HG02588 (cell line): ENCODE measurements around the gene AATF.

ENCODE experiments used
- ATAC-seq: cut with Tn5 transposase; IDR thresholded peaks from one replicate; pipeline ENCODE4 v1.9.1; 2021; ENCODE audit warnings: mild to moderate bottlenecking, moderate library complexity; ENCODE audit not compliant: unreplicated experiment

The AATF gene

DNA sequence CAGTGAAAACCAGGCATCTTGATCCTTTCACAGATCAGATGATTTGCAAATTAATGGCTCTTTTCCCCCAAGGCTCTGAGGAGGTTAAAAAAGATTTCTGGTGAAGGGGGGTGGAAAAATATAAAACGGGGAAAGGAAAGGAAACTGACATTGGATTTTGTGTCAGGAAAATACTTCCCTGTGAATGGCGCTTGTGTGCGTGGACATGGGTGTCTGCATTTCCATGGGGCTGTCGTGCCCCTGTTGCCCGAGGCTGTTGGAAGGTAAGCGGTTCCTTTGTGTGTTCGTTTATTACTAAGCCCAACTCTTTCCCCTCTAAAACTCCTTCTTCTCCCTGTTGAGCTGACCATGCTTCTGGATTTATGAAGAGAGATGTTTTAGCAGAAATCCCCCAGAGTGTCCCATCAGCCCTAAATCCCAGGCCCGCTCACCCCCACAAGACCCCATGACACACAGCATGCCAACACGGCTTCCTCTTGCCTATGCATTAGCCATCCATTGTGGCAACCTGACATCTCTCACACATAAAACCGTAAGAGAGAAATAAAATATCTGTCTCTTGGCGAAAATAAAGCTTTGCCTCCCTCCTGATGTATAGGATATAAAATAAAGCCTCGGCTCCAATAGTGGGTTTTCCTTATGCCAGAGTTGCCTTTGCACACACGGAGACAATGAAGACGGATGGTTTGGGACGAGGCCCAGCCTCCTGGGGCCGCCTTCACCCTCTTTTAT lies 18.7 kb upstream of the AATF start:
- no peak for ATAC-seq

DNA sequence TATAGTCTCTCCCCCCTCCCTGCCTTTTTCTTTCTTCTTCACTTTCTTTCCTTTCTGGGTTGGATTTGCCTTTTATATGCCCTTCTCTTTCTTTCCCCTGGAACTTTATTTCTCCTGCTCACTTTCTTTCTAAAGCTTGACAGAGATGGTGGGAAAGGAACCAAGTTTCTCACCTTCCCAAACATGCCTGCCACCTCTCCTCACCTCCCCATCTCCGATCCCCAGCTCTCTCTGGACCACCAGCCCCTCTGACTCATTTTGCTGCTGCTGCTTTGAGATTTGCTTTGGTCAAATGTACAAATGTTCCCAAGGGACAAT lies 18.2 kb upstream of the AATF start:
- no peak for ATAC-seq

DNA sequence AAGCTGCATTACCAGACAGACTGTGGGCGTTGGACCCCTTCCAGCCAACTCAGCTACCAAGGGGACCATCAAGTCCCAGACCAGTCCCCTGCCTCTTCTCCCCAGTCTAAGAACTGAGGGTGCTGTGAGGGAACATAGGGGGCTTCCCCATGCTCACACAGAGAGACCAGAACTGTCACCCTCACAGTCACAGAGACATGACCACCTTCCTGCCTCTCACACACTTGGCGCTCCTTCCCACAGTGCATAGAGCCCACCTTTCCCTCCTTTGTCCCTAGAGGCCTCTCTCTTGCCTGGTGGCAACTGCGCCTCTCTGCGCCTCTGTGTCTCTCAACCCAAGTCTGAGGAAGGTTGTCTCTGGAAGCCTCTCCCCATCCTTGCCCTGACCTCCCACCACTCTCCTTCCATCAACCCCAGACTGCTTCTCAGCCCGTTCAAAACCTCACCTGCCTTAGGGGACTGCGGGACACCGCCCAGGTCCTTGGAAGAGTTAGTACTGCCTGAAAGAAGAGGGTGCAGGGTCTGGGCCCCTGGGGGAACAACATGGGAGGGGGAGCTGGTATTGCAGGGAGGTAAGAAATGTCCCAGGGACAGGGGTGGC lies 17.6 kb upstream of the AATF start:
- no peak for ATAC-seq

DNA sequence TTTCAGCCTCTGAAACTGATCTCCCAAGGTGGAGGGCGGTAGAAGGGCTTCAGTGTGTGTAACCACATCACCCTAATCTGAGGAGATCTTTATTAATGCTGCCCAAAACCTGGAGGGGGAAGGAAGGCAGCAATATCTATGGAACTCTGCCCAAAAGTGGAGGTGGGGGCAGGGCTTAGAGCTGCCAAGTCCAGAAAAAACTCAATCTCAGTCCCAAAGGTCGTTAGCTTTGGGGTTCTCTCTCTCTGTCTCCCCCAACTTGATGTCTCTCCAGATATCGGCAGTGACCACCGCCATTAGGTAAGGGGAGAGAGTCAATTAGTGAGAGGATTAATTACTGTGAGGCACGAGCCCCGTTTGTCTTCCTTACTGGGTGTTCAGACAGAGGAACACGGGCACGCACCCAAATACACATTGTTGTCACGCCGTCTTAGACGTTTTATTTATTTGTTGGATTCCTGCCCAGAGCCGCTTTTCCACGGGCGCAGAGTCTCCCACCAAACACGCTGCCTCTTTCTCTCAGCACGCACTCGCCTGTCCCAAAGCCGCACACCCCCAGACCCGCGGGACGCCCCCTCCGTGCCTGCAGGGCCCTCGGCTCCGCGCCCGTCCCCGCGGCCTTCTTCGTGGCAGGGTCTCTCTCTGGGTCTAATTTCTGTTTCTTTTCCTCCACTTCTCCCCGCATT lies 16.9 kb upstream of the AATF start:
- no peak for ATAC-seq

DNA sequence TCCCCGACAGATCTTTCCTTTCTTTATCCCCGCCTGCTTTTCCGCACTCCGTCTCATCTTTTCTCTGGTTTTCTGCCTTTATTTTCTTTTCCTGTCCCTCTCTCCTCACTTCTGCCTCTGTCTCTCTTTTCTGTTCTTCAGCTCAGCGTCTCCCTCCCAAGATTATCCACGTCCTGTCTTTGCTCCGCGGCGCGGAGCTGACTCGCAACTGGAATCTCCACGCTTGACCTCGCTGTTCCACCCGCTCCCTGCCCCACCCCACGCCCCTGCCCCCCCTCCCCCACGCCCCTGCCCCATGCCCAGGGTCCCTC lies 16.4 kb upstream of the AATF start:
- ATAC-seq = no peak

DNA sequence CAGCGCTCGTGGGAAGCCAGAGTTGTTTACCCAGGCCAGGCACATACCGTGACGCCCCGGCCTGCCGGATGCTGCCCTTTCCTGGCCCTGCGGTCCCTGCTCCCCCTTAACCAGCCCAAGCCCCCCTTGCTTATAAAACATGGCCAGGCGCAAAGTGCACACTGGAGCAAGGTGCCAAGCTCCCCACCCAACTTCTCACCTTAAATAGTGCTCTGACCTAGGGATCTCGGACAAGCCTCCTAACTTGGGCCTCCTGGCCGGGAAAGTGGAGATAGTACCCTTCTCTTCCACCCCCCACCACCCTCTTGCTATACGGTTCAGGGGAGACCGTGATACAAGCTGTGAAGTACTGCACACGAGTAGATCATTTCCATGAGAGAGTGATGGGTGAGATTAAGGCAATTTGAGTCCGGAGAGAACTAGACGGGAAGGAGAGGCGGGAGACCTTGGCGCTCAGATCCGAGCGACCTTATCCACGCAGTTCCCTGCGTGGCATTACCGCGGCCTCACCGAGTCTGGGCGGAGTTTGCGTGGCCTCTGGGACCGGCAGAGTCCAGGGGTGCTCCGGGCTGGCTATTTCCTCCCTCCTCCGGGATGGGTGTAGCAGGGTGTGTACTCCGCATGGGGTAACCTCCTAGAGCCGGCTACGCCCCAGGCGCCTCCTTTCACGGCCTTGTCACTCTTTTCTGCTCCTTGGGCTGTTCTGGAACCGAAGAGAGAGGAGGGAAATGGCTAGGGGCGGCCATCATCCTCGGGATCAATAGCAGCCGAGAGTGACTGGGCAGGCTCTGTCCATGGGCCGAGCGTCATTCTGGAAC lies 15.9 kb upstream of the AATF start:
- no peak for ATAC-seq

DNA sequence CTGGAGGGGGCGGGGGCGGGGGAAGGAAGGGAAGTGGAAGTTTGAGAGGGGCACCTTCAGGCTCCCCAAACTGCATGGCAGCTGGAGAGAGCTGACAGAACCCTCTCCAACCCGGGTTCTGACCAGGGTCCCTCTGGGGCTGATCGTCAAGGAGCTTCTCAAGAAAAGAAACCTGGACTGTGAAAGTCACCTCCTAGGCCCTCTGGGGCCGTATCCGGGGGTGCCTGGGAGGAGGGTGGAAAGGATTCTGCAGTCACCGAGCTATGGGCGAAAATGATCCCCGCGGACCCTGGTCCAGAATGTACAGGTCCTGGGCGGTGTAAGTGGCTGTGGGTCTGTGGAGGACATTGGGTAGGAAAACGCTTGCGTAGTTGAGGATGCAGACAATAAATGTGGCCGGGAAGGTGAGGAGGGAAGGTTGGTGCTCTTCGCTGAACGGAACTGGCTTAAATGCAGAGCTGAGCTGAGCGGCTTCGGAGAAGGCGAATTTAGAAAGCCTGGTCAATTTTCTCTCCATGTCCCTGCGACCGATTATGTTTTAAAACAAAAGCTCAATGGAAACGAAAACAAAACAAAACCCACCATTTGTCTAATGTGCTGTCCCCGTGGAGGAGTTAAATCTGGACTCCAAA lies 15.1 kb upstream of the AATF start:
- ATAC-seq = no peak

DNA sequence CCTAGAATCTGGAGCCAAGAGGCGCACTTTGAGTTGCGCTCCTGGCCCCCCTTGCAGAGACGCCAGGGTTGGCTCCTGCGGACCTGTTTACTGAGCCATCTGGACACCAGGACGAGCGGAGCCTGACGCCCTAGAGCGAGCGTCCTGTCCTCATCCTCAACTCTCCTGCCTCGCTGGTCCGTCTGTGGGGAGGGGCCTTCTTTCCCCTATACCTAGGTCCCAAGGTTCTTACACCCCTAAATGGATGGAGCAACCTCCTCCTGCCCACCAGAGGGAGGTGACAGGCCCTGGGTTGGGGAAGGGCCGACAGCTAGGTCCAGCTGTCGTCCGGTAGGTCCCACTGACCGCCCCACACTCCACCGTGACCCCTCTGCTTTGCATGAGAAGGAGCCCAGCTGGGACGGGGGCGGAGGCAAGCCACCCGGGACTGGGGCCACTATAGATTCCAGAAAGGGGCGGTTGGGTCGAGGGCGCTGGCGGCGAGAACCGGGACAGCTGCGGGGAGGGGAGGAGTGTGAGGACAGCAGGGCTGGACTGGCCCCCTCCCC lies 14.5 kb upstream of the AATF start:
- no peak for ATAC-seq

DNA sequence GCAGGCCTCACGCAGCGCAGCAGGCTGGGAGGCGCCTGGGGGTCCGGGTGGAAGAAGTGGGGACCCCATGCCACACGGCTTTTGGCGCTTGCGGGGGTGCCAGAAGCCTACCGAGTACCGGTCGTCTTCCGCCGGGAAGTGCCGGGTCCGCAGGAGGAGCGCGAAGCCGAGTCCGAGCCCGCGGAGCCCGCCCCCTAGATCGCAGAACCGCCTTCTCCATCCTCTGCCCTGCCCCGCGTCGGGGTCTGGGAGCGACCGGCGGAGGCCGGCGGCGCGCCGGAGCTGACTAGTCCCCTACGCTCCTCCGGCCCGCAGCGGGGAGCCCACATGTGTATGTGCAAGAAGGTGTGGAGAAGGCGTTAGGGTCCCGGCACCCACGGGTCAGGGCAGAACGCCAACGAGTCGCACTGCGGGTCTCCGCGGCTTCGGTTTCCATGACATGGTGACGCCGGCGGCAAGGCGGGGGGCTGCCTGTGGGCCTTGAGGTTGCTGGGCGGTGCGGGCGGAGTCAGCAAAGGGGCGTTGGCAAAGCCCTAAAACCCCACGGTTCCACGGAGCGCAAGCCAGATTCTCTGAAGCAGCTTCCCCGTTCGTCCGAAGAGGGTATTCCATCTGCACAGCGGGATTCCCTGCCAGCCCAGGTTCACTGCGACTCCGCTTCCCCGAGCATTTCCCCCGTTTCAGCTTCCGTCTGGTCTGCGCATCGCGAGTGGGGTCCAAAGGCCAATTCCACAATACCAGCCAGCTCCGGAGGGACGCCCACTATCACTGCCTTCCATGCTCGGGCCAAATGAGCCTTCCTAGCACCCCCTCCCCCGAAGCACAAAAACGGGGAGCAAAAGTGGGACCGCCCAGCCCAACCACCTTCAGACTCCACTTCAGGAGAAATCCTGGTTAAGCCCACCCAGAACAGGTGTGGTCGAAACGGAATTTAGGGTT lies 13.8 kb upstream of the AATF start:
- no peak for ATAC-seq

DNA sequence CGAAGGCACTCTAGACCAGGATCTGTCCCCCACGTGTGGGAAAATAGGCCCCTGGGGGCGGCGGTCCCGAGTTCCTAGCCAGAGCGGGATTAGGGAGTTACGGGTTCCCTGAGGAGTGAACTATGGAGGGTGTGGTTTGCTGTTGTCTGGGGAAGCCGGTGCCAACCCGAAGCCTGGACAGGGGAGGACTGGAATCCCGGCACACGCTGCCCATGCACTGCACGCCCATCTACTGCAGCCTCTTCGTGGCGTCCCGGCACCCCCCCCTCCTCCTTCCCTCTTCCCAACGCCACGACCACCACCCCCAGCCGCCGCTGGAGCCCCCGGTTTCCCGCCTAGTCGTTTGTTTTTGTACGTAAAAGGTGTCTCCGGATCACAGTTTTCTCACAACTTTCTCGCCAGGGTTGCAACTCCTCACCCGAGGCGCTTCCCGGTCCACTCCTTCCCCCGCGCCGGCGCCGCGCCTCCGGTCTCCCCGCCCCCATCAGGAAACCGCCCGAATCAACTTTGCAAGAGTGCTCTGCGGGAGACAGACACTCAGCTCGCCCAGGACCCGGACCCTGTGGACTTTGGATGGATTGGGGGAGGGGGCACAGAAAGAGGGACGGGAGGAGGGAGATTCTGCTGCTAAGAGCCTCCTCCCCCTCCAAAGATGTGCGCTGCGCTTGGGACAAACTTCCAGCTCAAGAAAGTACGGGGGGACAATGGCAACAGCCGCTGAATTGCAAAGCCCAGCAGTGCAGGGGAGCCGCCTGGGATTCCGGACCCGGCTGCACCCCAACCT lies 12.9 kb upstream of the AATF start:
- no peak for ATAC-seq

DNA sequence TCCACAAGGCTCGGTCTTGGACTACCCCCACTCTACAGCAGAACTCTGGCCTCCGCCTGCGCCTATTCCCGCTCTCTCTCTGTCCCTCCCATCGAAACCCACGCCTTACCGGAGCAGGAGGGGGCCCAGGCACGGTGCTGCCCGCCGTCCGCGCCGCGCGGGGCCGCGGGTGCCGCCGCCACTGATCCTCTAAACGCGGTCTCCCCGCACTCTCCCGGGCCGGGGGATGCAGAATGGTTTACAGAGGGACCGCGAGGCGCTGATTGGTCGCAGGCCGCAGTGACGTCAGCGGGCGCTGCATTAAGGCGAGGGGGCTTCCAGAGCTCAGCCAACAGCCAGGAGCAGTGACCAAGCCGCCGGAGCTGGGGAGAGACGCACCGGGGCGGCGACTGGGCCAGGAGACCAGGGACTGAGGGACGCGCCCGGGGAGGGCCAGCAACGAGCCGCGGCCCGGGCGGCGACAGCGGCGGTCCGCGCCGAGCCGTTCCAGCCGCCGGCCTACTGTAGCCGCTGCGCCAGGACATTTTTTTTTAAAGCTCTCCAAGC lies 12.2 kb upstream of the AATF start:
- no peak for ATAC-seq

DNA sequence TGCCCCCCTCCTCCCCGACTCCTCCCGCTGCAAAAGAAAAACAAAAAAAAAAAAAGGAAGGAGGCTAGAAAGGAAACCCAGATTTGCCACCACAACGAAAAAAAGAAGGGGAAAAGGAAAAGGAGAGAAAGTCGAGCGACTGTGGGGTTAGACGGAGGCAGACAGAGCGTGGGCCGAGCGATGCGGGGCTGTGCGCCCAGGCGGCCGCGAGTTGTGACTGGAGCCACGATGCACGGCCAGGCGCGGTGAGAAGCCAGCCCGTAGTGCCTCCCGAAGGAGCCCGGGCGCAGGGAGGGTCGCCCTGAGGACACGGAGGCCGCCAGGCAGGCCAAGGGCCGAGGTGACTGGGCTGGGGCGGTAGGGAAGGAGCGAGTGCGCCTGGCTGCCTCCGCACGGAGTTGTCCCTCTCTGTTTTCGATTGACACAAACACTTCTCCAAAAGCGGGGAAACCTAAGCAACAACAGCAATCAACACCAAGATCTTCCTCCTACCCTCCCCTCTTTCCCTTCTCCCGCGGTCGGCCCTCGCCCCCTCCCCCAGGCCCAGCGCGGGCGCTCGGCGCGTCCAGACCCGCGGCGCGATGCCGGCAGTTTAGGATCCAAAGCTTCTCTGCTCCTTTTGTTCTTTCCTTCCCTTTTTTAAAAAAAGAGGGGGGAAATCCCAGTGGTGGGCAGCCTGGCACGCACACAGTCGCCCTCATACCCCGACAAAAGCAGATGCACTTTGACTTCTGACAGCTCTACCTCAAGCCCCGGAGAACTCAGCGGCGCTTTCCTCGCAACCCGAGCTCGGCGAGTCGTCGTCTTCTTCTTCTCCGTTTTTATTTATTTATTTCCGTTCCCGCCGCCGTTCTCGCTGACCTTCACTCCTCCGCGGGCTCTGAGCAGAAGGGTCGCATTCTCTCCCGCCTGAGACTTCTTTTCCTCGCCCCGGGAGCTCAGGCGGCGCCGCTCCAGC lies 11.5 kb upstream of the AATF start, which contains the start of gene LHX1:
TSS of gene LHX1 (plus strand) at position 475 of the 958 bp plus-strand sequence. CDS start 723 bp downstream, outside the sequence.
- ATAC-seq = no peak

DNA sequence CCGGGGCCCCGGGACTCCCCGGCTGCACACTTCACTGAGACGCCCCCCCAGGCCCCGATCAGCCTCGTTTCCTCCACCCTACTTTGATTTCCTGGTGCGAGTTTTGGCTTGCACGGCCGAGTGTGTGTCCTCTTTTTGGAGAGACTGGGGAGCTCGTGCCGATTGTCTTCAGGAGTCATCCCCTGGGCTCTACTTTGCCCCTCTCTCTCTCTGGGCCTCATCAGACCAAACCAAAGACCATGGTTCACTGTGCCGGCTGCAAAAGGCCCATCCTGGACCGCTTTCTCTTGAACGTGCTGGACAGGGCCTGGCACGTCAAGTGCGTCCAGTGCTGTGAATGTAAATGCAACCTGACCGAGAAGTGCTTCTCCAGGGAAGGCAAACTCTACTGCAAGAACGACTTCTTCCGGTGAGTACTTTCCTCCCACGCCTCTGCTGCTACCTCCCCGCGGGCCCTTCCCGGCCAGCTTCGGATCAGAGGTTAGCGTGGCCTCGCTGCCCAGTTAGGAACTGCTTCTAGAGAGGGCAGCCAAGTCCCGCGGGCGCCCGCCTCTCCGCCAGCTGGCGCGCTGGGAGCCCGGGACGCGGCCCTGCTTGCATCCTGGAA lies 10.7 kb upstream of the AATF start:
- no peak for ATAC-seq

DNA sequence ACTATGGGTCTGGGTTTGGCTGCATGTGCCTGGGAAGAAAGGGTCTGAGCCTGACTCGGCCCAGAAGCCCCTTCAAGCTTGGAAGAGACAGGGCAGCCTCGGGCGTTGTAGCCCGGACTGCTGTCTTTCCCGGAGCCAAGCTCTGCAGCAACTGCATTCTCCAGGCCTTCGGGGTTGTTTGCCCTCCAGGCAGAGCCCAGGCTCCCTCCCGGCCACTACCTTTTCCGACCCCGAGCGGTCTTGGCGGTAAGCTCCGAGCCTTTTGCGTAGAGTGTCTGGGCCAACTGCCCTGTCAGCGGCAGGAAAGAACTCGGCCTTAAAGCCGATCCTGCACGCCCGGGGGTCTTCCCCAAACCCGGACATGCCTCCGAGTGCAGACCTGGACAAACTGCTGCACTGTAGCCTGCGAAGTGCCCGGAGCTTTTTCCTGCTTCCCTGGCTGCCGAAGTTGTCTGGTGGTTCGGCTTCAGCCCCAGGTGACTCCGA lies 10.1 kb upstream of the AATF start:
- ATAC-seq = no peak

DNA sequence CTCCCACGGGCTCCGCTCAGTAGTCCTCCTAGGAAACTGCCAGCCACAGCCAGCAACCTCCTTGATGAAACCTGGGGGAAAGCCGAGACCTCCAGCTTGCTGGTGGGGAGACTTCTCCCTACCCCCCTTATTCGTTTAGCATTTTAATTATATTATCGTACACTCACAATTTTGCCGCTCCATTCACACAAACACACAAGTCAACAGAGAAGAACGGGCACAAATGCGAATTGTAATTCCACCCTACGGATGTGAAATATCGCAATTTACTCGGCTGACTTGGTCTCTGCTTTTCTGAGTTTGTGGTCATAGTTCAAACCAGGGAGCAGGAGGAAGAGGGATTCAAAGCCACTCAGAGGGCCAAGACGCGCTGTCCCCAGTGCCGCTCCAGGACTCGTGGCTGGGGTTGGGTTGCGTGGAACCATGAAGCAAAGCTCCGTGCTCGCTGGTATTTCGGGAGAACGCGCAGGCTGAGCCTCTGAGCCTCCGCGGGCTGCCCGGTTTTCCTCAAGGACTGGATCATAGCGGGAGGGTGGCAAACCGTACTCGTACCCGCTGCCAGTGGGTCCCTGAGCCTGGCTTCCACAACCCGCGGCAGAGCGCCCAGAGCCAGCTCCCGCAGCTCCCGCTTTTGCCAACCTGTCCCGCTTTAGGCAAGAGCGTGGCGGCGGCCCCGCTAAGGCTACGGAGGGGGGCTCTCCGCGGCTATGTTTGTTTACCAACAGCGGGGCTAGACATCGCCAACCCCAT lies 9.5 kb upstream of the AATF start:
- no peak for ATAC-seq

DNA sequence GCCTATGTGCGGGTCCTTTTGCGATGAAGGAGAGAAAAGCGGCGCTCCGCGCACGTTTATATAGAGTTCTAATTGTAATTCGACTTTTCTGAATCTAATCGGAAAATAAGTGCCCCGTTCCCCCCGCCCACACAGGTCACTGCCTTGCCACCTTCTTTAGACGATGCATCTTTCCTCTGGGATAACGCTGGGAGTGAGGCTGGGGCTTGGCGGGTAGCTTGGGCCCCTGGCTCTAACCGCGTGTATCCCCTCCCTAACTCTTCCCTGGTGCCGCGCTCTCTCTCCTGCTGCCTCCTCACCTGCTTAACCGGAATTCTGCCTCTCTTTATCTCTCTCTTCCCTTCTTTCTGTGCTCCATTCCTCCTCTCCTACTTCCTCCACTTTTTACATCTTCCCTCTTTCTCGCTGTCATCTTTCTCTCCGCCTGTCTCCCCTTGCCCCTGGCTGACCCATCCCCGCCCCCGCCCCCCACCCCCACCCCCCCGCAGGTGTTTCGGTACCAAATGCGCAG lies 8.9 kb upstream of the AATF start:
- ATAC-seq = no peak
